Measurements from ENCODE around the gene VAPB.

DNA sequence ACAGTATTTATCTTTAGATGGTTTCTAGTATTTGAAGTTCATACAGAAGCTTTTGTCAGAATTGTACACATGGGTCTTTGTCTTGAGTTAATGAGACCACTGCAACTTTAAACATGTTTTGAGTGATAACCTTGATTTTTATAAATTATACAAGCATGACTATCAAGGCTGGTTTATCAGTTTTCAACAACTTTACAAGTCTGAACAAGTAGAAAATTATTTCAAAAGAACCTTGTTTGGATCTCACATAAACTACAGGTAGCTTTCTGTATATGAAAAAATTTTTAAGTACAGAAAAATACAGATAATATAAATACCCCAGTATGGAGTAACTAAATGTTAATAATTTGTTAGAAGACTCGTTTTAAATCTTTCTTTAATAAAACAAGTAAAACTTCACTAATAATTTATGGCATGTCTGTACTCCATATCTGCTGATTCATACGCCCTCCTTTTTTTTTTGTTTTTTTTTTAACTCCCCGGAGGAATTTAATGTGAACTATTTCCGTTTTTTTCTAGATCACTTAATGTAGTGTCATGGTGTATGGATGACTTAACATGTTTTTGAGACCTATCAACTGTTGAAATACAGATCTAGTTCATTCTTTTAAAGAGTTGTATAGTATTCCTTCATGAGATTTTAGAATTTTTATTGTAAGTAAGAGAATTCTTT, 18.3 kb downstream of the VAPB start:
- TF ChIP-seq BHLHE40 (IDR thresholded peaks at IDR 0.05; ENCODE audit: borderline replicate concordance) (no peak), LEF1 (IDR thresholded peaks at IDR 0.05; ENCODE audit: borderline replicate concordance) (no peak), SP1 (IDR thresholded peaks at IDR 0.05) (no peak), ELF4 (IDR thresholded peaks at IDR 0.05) (no peak), TARDBP (IDR thresholded peaks at IDR 0.05) (no peak), ARNT (IDR thresholded peaks at IDR 0.05) (no peak), L3MBTL2 (conservative IDR thresholded peaks at IDR 0.05) (no peak), FOXM1 (IDR thresholded peaks at IDR 0.05; ENCODE audit: borderline replicate concordance) (no peak)
- TF ChIP-seq, protein P1, sequence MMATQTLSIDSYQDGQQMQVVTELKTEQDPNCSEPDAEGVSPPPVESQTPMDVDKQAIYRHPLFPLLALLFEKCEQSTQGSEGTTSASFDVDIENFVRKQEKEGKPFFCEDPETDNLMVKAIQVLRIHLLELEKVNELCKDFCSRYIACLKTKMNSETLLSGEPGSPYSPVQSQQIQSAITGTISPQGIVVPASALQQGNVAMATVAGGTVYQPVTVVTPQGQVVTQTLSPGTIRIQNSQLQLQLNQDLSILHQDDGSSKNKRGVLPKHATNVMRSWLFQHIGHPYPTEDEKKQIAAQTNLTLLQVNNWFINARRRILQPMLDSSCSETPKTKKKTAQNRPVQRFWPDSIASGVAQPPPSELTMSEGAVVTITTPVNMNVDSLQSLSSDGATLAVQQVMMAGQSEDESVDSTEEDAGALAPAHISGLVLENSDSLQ (IDR thresholded peaks at IDR 0.05): no peak
